IMR-90 (cell line): ENCODE results near the gene LUC7L3. TPM values are rescaled to one million over a fixed set of nuclear protein-coding genes. Genes with fewer than 3 reads are reported as not detected.

Source experiments
- ATAC-seq: fragments of 200-7000 bp; cut with Tn5 transposase; 2 replicates; pipeline ENCODE4 v1.9.1; 2020; ENCODE audit warnings: low read depth, mild to moderate bottlenecking, moderate library complexity
- BruUV-seq: library from RNA; stranded (reverse); fragments of 400-500 nt; replicated peaks from 2 replicates; lab custom pipeline; 2021; lab: Mats Ljungman, UMichigan
- CTCF ChIA-PET: fragments of 300-600 bp; formaldehyde crosslinking; extraction: SDS; loops from one replicate; lab custom pipeline; 2021; ENCODE audit warnings: antibody characterized with exemption; lab: Yijun Ruan, JAX
- POLR2A ChIA-PET: fragments of 300-600 bp; sonication (Branson Sonifier 250); formaldehyde crosslinking; loops from one replicate; lab custom pipeline; 2022; ENCODE audit warnings: antibody characterized with exemption; ENCODE audit not compliant: unreplicated experiment; lab: Charles Lee
- DNase-seq: peaks from one replicate; pipeline ENCODE4 v3.0.0; 2013
- H2AFZ ChIP-seq: replicated peaks from 2 replicates; pipeline ENCODE3; 2013; ENCODE audit warnings: low read length, mild to moderate bottlenecking; ENCODE audit not compliant: poor library complexity
- H2AK5ac ChIP-seq: 2 replicates; pipeline ENCODE4 v1.6.1; 2013; ENCODE audit warnings: low read depth, low read length, inconsistent platforms
- H2AK9ac ChIP-seq: replicated peaks from 2 replicates; pipeline ENCODE3; 2013; ENCODE audit warnings: mild to moderate bottlenecking, low read depth, low read length, moderate library complexity; ENCODE audit not compliant: poor library complexity
- H2BK120ac ChIP-seq: 2 replicates; pipeline ENCODE4 v1.6.1; 2013; ENCODE audit warnings: low read depth, low read length, inconsistent platforms
- H2BK15ac ChIP-seq: 3 replicates; pipeline ENCODE4 v1.6.1; 2013; ENCODE audit warnings: low read depth, low read length, inconsistent platforms
- H2BK20ac ChIP-seq: 2 replicates; pipeline ENCODE4 v1.6.1; 2013; ENCODE audit warnings: low read depth, mild to moderate bottlenecking, inconsistent platforms, low read length, moderate library complexity
- H2BK5ac ChIP-seq: 2 replicates; pipeline ENCODE4 v1.6.1; 2013; ENCODE audit warnings: mild to moderate bottlenecking, low read depth, low read length, inconsistent platforms; ENCODE audit not compliant: poor library complexity, severe bottlenecking
- H3K14ac ChIP-seq: replicated peaks from 2 replicates; pipeline ENCODE4 v1.6.1; 2013; ENCODE audit warnings: low read depth, low read length, inconsistent platforms
- H3K18ac ChIP-seq: 2 replicates; pipeline ENCODE4 v1.6.1; 2013; ENCODE audit warnings: low read depth, low read length, control low read depth
- H3K23ac ChIP-seq: 2 replicates; pipeline ENCODE4 v1.6.1; 2013; ENCODE audit warnings: low read depth, low read length, inconsistent platforms
- H3K27ac ChIP-seq: 2 replicates; pipeline ENCODE4 v1.5.1; 2013; ENCODE audit warnings: mild to moderate bottlenecking, control low read depth, low read length; ENCODE audit not compliant: insufficient read depth
- H3K27me3 ChIP-seq: 2 replicates; pipeline ENCODE4 v1.6.1; 2013; ENCODE audit warnings: low read length; ENCODE audit not compliant: control insufficient read depth, insufficient read depth
- H3K36me3 ChIP-seq: 2 replicates; pipeline ENCODE4 v1.6.1; 2013; ENCODE audit warnings: low read length, mixed read lengths; ENCODE audit not compliant: control insufficient read depth, insufficient read depth
- H3K4ac ChIP-seq: 2 replicates; pipeline ENCODE4 v1.6.1; 2013; ENCODE audit warnings: low read depth, low read length, inconsistent platforms
- H3K4me1 ChIP-seq: 2 replicates; pipeline ENCODE4 v1.6.1; 2013; ENCODE audit warnings: low read length, mixed read lengths; ENCODE audit not compliant: control insufficient read depth, insufficient read depth
- H3K4me2 ChIP-seq: 2 replicates; pipeline ENCODE4 v1.6.1; 2013; ENCODE audit warnings: low read depth, mild to moderate bottlenecking, control low read depth, low read length, moderate library complexity
- H3K4me3 ChIP-seq: 2 replicates; pipeline ENCODE4 v1.5.1; 2013; ENCODE audit warnings: low read depth, mild to moderate bottlenecking, control low read depth, low read length, moderate library complexity; ENCODE audit not compliant: insufficient read depth
- H3K56ac ChIP-seq: 2 replicates; pipeline ENCODE4 v1.6.1; 2013; ENCODE audit warnings: low read length, inconsistent platforms; ENCODE audit not compliant: insufficient read depth; ENCODE audit errors: extremely low read depth
- H3K79me1 ChIP-seq, 2 experiments: 2 replicates each; pipeline ENCODE4 v1.6.1; 2013; ENCODE audit warnings: low read length in 2 of 2, inconsistent platforms in 1 of 2, low read depth in 1 of 2
- H3K9ac ChIP-seq: 2 replicates; pipeline ENCODE4 v1.6.1; 2013; ENCODE audit warnings: low read depth, low read length, control low read depth
- H3K9me1 ChIP-seq: 2 replicates; pipeline ENCODE4 v1.6.1; 2013; ENCODE audit warnings: low read length, inconsistent platforms; ENCODE audit not compliant: insufficient read depth
- H3K9me3 ChIP-seq: 2 replicates; pipeline ENCODE4 v1.6.1; 2013; ENCODE audit warnings: low read length; ENCODE audit not compliant: control insufficient read depth, insufficient read depth
- H4K20me1 ChIP-seq: 2 replicates; pipeline ENCODE4 v1.6.1; 2013; ENCODE audit warnings: low read length, inconsistent platforms; ENCODE audit not compliant: insufficient read depth
- H4K5ac ChIP-seq: 2 replicates; pipeline ENCODE4 v1.6.1; 2013; ENCODE audit warnings: mild to moderate bottlenecking, low read depth, low read length, control low read depth
- H4K8ac ChIP-seq, 2 experiments: 2 replicates each; pipeline ENCODE4 v1.6.1; 2013; ENCODE audit warnings: low read depth in 2 of 2, low read length in 2 of 2, control low read depth in 1 of 2, inconsistent platforms in 1 of 2
- H4K91ac ChIP-seq: 2 replicates; pipeline ENCODE4 v1.6.1; 2013; ENCODE audit warnings: low read depth, low read length, inconsistent platforms; ENCODE audit not compliant: insufficient read depth
- BHLHE40 ChIP-seq: fragments of 150-350 bp; IDR thresholded peaks from 2 replicates; pipeline ENCODE4 v1.6.1; 2016; ENCODE audit warnings: mild to moderate bottlenecking, low read depth, low read length
- CEBPB ChIP-seq: IDR thresholded peaks from 2 replicates; pipeline ENCODE4 v1.6.1; 2012; ENCODE audit warnings: low read depth, low read length, improper control_type of control experiment
- CHD1 ChIP-seq: IDR thresholded peaks from 2 replicates; pipeline ENCODE4 v1.6.1; 2012; ENCODE audit warnings: low read depth, low read length, improper control_type of control experiment
- CTCF ChIP-seq: conservative IDR thresholded peaks from 2 replicates; pipeline ENCODE4 v1.5.1; 2012; ENCODE audit warnings: mild to moderate bottlenecking, low read depth, low read length, improper control_type of control experiment
- ELK1 ChIP-seq: fragments of 150-350 bp; IDR thresholded peaks from 2 replicates; pipeline ENCODE4 v1.6.1; 2016; ENCODE audit warnings: low read depth, mild to moderate bottlenecking, low read length, moderate library complexity, borderline replicate concordance
- FOS ChIP-seq: fragments of 150-350 bp; IDR thresholded peaks from 2 replicates; pipeline ENCODE4 v1.6.1; 2016; ENCODE audit warnings: low read depth, low read length
- MAFK ChIP-seq: IDR thresholded peaks from 2 replicates; pipeline ENCODE4 v1.6.1; 2012; ENCODE audit warnings: low read depth, low read length, improper control_type of control experiment
- MAZ ChIP-seq: IDR thresholded peaks from 2 replicates; pipeline ENCODE4 v1.6.1; 2012; ENCODE audit warnings: low read depth, mild to moderate bottlenecking, low read length, improper control_type of control experiment, moderate library complexity, borderline replicate concordance
- MXI1 ChIP-seq: IDR thresholded peaks from 2 replicates; pipeline ENCODE4 v1.6.1; 2012; ENCODE audit warnings: low read depth, mild to moderate bottlenecking, low read length, moderate library complexity, borderline replicate concordance
- NFE2L2 ChIP-seq: fragments of 150-350 bp; IDR thresholded peaks from 2 replicates; pipeline ENCODE4 v1.6.1; 2016; ENCODE audit warnings: low read depth, mild to moderate bottlenecking, low read length
- POLR2A ChIP-seq: IDR thresholded peaks from 2 replicates; pipeline ENCODE4 v1.6.1; 2012; ENCODE audit warnings: mild to moderate bottlenecking, low read depth, low read length
- RAD21 ChIP-seq: IDR thresholded peaks from 2 replicates; pipeline ENCODE4 v1.6.1; 2012; ENCODE audit warnings: low read length, improper control_type of control experiment
- RCOR1 ChIP-seq: IDR thresholded peaks from 2 replicates; pipeline ENCODE4 v1.6.1; 2012; ENCODE audit warnings: mild to moderate bottlenecking, low read length, improper control_type of control experiment; ENCODE audit not compliant: insufficient replicate concordance
- RFX5 ChIP-seq: IDR thresholded peaks from 2 replicates; pipeline ENCODE4 v1.8.0; 2012; ENCODE audit warnings: low read depth, mild to moderate bottlenecking, low read length, moderate library complexity
- SMC3 ChIP-seq: fragments of 150-350 bp; IDR thresholded peaks from 2 replicates; pipeline ENCODE4 v1.6.1; 2016; ENCODE audit warnings: low read depth, mild to moderate bottlenecking, antibody characterized with exemption, low read length, moderate library complexity
- USF2 ChIP-seq: fragments of 150-350 bp; IDR thresholded peaks from 2 replicates; pipeline ENCODE4 v1.6.1; 2017; ENCODE audit warnings: mild to moderate bottlenecking, antibody characterized with exemption, low read length, low read depth
- WGBS, 2 experiments: methylation state at CpG; one replicate each; pipeline versions ENCODE4 v1.1.5 to v1.1.7; 2013; ENCODE audit warnings: missing lambda C conversion rate in 2 of 2; ENCODE audit not compliant: insufficient read length in 1 of 2; ENCODE audit errors: extremely low coverage in 2 of 2; 5-methylcytosine and 5-hydroxymethylcytosine counted together
- dilution Hi-C: fragments of 300-500 bp; cut with HindIII; formaldehyde crosslinking; loops from one replicate; pipeline ENCODE4 v1.14.3; 2018; ENCODE audit warnings: low sequenced_read_pairs; ENCODE audit not compliant: unreplicated experiment
- in situ Hi-C: fragments of 300-500 bp; cut with MboI; formaldehyde crosslinking; loops from 3 replicates; pipeline ENCODE4 v1.14.3; 2019; ENCODE audit warnings: low sequenced_read_pairs, inconsistent platforms, mixed read lengths
- intact Hi-C: fragments of 100-400 bp; cut with micrococcal nuclease; formaldehyde crosslinking; loops from 2 replicates; pipeline ENCODE4 v1.10.0; 2022
- polyA plus RNA-seq, 3 experiments: library from polyadenylated mRNA; depleted of rRNA; stranded (reverse); fragments of >200 nt; gene quantifications; 2 replicates each; pipeline ENCODE4 v1.2.3, GENCODE V29; 2012; ENCODE audit warnings: low replicate concordance in 1 of 3
- total RNA-seq: library from RNA; depleted of rRNA; stranded (reverse); fragments of >200 nt; gene quantifications from 2 replicates; pipeline ENCODE4 v1.2.3, GENCODE V29; 2012

LUC7L3 gene
- total and polyA plus RNA-seq, 2 of the 4 experiments (the other 2 are of a cell fraction), result 17.7 to 44.7 TPM

- in situ Hi-C loops, result loop anchor here (5.0 kb wide), 1 partner anchor 42 kb away; no protein-coding TSS in a partner anchor
- ATAC-seq (no peak), DNase-seq (no peak)
- BruUV-seq, result no TSS peak
- Histone ChIP-seq H4K91ac (no peak overlapping the region), H2BK5ac (no peak overlapping the region), H3K18ac (no peak overlapping the region), H2AFZ (no peak overlapping the region), H3K14ac (no peak overlapping the region), H2AK9ac (no peak overlapping the region), H3K56ac (no peak overlapping the region), H3K23ac (no peak overlapping the region), H3K27ac (no peak overlapping the region), H3K27me3 (no peaks in the 10 kb centered on the region), H3K4me3 (no peak overlapping the region), H3K4me1 (peaks cover 5% of the 10 kb centered on the region; the same call in 1 of the 2 replicates), H3K4me2 (no peak overlapping the region), H3K4ac (no peak overlapping the region), H3K9me3 (no peaks in the 10 kb centered on the region), H2BK15ac (no peak overlapping the region), H3K9ac (no peak overlapping the region), H3K9me1 (peaks cover 15% of the 10 kb centered on the region), H4K8ac (no peak overlapping the region), H2BK20ac (no peak overlapping the region), H2AK5ac (no peak overlapping the region), H3K79me1 (no peaks in the 10 kb centered on the region), H4K5ac (no peak overlapping the region), H3K36me3 (peaks cover 2% of the 10 kb centered on the region; the same call in 1 of the 2 replicates), H4K20me1 (no peaks in the 10 kb centered on the region), H2BK120ac (no peak overlapping the region)
- no peak for TF ChIP-seq CEBPB
- TF ChIP-seq BHLHE40, result no peak
- TF ChIP-seq MAFK, result no peak
- no peak for TF ChIP-seq ELK1
- TF ChIP-seq SMC3, result no peak
- no peak for TF ChIP-seq USF2
- no peak for TF ChIP-seq RCOR1
- no peak for TF ChIP-seq RFX5
- no peak for TF ChIP-seq FOS
- TF ChIP-seq POLR2A, result no peak
- no peak for TF ChIP-seq CTCF
- TF ChIP-seq RAD21, result no peak
- TF ChIP-seq CHD1, result no peak
- TF ChIP-seq MAZ, result no peak
- no peak for TF ChIP-seq MXI1
- TF ChIP-seq NFE2L2, result no peak
- dilution Hi-C loops, result no loop called here
- WGBS, 2 experiments, result 93% methylated on average over 8 of the region's 11 CpGs; no CpG with 5 or more reads in 1 of the 2 experiments
- ChIA-PET POLR2A (no interaction called here), CTCF (no interaction called here)
- intact Hi-C loops, result no loop called here
These were observed 40.3 kb upstream of the LUC7L3 start for GRCh38 chr17:50679008-50679544.
